ENCODE results near the gene ZNF133.

ZNF133 gene

GRCh38 chr20:18360635-18361034 is 72.3 kb downstream of the ZNF133 start:
- Histone ChIP-seq H3K27me3 (ENCODE audit: low read length) (no peaks in the 10 kb centered on the region), H3K36me3 (ENCODE audit: low read length) (no peaks in the 10 kb centered on the region), H3F3A (ENCODE audit: insufficient read depth) (no peaks in the 10 kb centered on the region), H3K27ac (ENCODE audit: low read depth, low read length) (no peak overlapping the region), H3K9ac (ENCODE audit: low read length) (no peak overlapping the region), H4K20me1 (ENCODE audit: low read depth, low read length) (no peaks in the 10 kb centered on the region), H3K4me2 (ENCODE audit: low read depth, low read length, poor library complexity, severe bottlenecking) (no peak overlapping the region), H2AFZ (ENCODE audit: low read depth, low read length, severe bottlenecking) (no peak overlapping the region), H3K4me3 (ENCODE audit: insufficient read depth, low read length, poor library complexity, severe bottlenecking) (no peak overlapping the region), H3K9me3 (ENCODE audit: insufficient read depth, low read length) (no peaks in the 10 kb centered on the region), H3K79me2 (ENCODE audit: insufficient read depth, low read length) (no peaks in the 10 kb centered on the region), H3K9me2 (replicated peaks; ENCODE audit: insufficient read depth, low read length) (no peaks in the 10 kb centered on the region)
- TF ChIP-seq EZH2phosphoT487 (conservative IDR thresholded peaks at IDR 0.05; ENCODE audit: low read length) (no peak), CTCF (IDR thresholded peaks at IDR 0.05; ENCODE audit: insufficient read depth, low read length, poor library complexity, severe bottlenecking) (no peak)

DNA sequence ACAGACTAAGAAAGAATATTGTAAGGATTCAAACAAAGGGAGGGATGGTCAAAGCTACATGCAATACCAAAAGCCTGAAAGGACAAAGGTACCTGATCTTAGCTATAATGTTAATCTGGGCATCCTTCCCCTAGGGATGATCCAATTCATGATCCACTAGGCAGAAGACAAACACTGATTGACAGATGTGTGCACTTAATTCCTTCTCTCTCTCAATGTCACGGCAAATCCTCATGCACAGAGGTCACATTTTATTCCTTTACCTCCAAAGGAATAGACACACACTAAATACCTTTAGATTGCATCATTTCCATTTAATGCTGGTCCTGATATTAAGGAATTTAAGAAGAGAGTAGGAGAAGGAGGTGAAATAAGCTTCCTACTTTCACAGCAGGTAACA is 73.4 kb downstream of the ZNF133 start:
- H3F3A ChIP-seq (ENCODE audit: insufficient read depth), result no peaks in the 10 kb centered on the region

GRCh38 chr20:18362916-18363315 is 74.6 kb downstream of the ZNF133 start:
- H3K9me2 ChIP-seq (replicated peaks; ENCODE audit: insufficient read depth, low read length), result no peaks in the 10 kb centered on the region
- H2AFZ ChIP-seq (ENCODE audit: low read depth, low read length, severe bottlenecking), result no peak overlapping the region
- H4K20me1 ChIP-seq (ENCODE audit: low read depth, low read length), result no peaks in the 10 kb centered on the region
- no peaks in the 10 kb centered on the region for H3K9me3 ChIP-seq (ENCODE audit: insufficient read depth, low read length)
- TF ChIP-seq EZH2phosphoT487 (conservative IDR thresholded peaks at IDR 0.05; ENCODE audit: low read length) (no peak), CTCF (IDR thresholded peaks at IDR 0.05; ENCODE audit: insufficient read depth, low read length, poor library complexity, severe bottlenecking) (no peak)
- H3K27me3 ChIP-seq (ENCODE audit: low read length), result no peaks in the 10 kb centered on the region
- no peaks in the 10 kb centered on the region for H3F3A ChIP-seq (ENCODE audit: insufficient read depth)
- H3K79me2 ChIP-seq (ENCODE audit: insufficient read depth, low read length), result no peaks in the 10 kb centered on the region
- H3K4me2 ChIP-seq (ENCODE audit: low read depth, low read length, poor library complexity, severe bottlenecking), result no peak overlapping the region
- H3K36me3 ChIP-seq (ENCODE audit: low read length), result no peaks in the 10 kb centered on the region
- no peak overlapping the region for H3K4me3 ChIP-seq (ENCODE audit: insufficient read depth, low read length, poor library complexity, severe bottlenecking)
- H3K27ac ChIP-seq (ENCODE audit: low read depth, low read length), result no peak overlapping the region
- H3K9ac ChIP-seq (ENCODE audit: low read length), result no peak overlapping the region

More for the DNA sequence above, 73.4 kb downstream of the ZNF133 start:
- Histone ChIP-seq H3K9me2 (replicated peaks; ENCODE audit: insufficient read depth, low read length) (no peaks in the 10 kb centered on the region), H3K4me2 (ENCODE audit: low read depth, low read length, poor library complexity, severe bottlenecking) (no peak overlapping the region), H3K27me3 (ENCODE audit: low read length) (no peaks in the 10 kb centered on the region), H3K79me2 (ENCODE audit: insufficient read depth, low read length) (no peaks in the 10 kb centered on the region), H3K36me3 (ENCODE audit: low read length) (no peaks in the 10 kb centered on the region), H4K20me1 (ENCODE audit: low read depth, low read length) (no peaks in the 10 kb centered on the region), H2AFZ (ENCODE audit: low read depth, low read length, severe bottlenecking) (no peak overlapping the region), H3K4me3 (ENCODE audit: insufficient read depth, low read length, poor library complexity, severe bottlenecking) (no peak overlapping the region), H3K9ac (ENCODE audit: low read length) (no peak overlapping the region), H3K9me3 (ENCODE audit: insufficient read depth, low read length) (no peaks in the 10 kb centered on the region), H3K27ac (ENCODE audit: low read depth, low read length) (no peak overlapping the region)
- TF ChIP-seq EZH2phosphoT487 (conservative IDR thresholded peaks at IDR 0.05; ENCODE audit: low read length) (no peak), CTCF (IDR thresholded peaks at IDR 0.05; ENCODE audit: insufficient read depth, low read length, poor library complexity, severe bottlenecking) (no peak)
